HEK293T (cell line): Measurements from ENCODE around the gene OVOL2.

ENCODE experiments used
- CTCF ChIA-PET: fragments of 350-600 bp; formaldehyde crosslinking; extraction: SDS; loops from one replicate; lab custom pipeline; 2021; ENCODE audit warnings: antibody characterized with exemption, inconsistent platforms; lab: Yijun Ruan, JAX
- POLR2A ChIA-PET: fragments of 350-600 bp; formaldehyde crosslinking; extraction: SDS; loops from one replicate; lab custom pipeline; 2020; ENCODE audit warnings: antibody characterized with exemption, inconsistent platforms; lab: Yijun Ruan, JAX
- DNase-seq: peaks from one replicate; pipeline ENCODE4 v3.0.0; 2012; ENCODE audit warnings: mixed read lengths; ENCODE audit errors: extremely low spot score
- ARNT ChIP-seq: fragments of 450-650 bp; IDR thresholded peaks from 2 replicates; pipeline ENCODE4 v1.6.1; 2017; ENCODE audit warnings: mild to moderate bottlenecking
- BHLHE40 ChIP-seq: fragments of 450-650 bp; IDR thresholded peaks from 2 replicates; pipeline ENCODE4 v1.6.1; 2016; ENCODE audit warnings: mild to moderate bottlenecking, moderate library complexity, borderline replicate concordance
- CTBP1 ChIP-seq: fragments of 450-650 bp; IDR thresholded peaks from 2 replicates; pipeline ENCODE4 v1.6.1; 2016; ENCODE audit warnings: borderline replicate concordance
- ELF4 ChIP-seq: fragments of 450-650 bp; IDR thresholded peaks from 2 replicates; pipeline ENCODE4 v1.6.1; 2017; ENCODE audit warnings: antibody characterized with exemption
- FOXA1 ChIP-seq: fragments of 450-650 bp; IDR thresholded peaks from 2 replicates; pipeline ENCODE4 v1.6.1; 2016; ENCODE audit warnings: mild to moderate bottlenecking
- FOXK2 ChIP-seq: fragments of 450-650 bp; IDR thresholded peaks from 2 replicates; pipeline ENCODE4 v1.6.1; 2016; ENCODE audit warnings: mild to moderate bottlenecking
- FOXM1 ChIP-seq: fragments of 450-650 bp; IDR thresholded peaks from 2 replicates; pipeline ENCODE4 v1.6.1; 2017; ENCODE audit warnings: mild to moderate bottlenecking, borderline replicate concordance
- HDGF ChIP-seq: fragments of 450-650 bp; IDR thresholded peaks from 2 replicates; pipeline ENCODE4 v1.6.1; 2017; ENCODE audit warnings: antibody characterized with exemption, borderline replicate concordance
- L3MBTL2 ChIP-seq: fragments of 450-650 bp; conservative IDR thresholded peaks from 2 replicates; pipeline ENCODE4 v1.6.1; 2016; ENCODE audit warnings: mild to moderate bottlenecking
- LEF1 ChIP-seq: fragments of 450-650 bp; IDR thresholded peaks from 2 replicates; pipeline ENCODE4 v1.6.1; 2017; ENCODE audit warnings: mild to moderate bottlenecking, borderline replicate concordance
- NFRKB ChIP-seq: fragments of 450-650 bp; IDR thresholded peaks from 2 replicates; pipeline ENCODE4 v1.6.1; 2016; ENCODE audit warnings: mild to moderate bottlenecking, moderate library complexity
- PKNOX1 ChIP-seq: fragments of 450-650 bp; IDR thresholded peaks from 2 replicates; pipeline ENCODE4 v1.6.1; 2016
- SP1 ChIP-seq: fragments of 450-650 bp; IDR thresholded peaks from 2 replicates; pipeline ENCODE4 v1.6.1; 2017
- SUZ12 ChIP-seq: fragments of 450-650 bp; IDR thresholded peaks from 2 replicates; pipeline ENCODE4 v1.6.1; 2016; ENCODE audit warnings: mild to moderate bottlenecking
- TARDBP ChIP-seq: fragments of 450-650 bp; IDR thresholded peaks from 2 replicates; pipeline ENCODE4 v1.6.1; 2016
- ZNF384 ChIP-seq: fragments of 450-650 bp; IDR thresholded peaks from 2 replicates; pipeline ENCODE4 v1.6.1; 2016

Gene OVOL2

GRCh38 chr20:18059603-18060002, 1.9 kb upstream of the OVOL2 start:
- CTCF ChIA-PET: no interaction called here

GRCh38 chr20:18058661-18059467, 1.1 kb upstream of the OVOL2 start:
- peak; percentile 67 for DNase-seq
- TF ChIP-seq NFRKB (no peak), SP1 (no peak), ARNT (no peak), FOXM1 (no peak), L3MBTL2 (no peak; the same call in 1 of the 2 replicates), SUZ12 (no peak), FOXK2 (no peak), HDGF (no peak), ELF4 (no peak), LEF1 (no peak), FOXA1 (no peak), PKNOX1 (no peak), ZNF384 (no peak), CTBP1 (no peak)
- CTCF ChIA-PET: no interaction called here
- POLR2A ChIA-PET: interaction anchor here (1.3 to 1.6 kb wide), 3 partner anchors 54 to 229 kb away, joined by 3 to 5 read pairs (median 4); partner anchors contain the start of genes KAT14, PET117 and ZNF133

More at GRCh38 chr20:18059603-18060002, 1.9 kb upstream of the OVOL2 start:
- POLR2A ChIA-PET: interaction anchor here (1.3 to 1.5 kb wide), 2 partner anchors 54 to 78 kb away, joined by 3 to 4 read pairs; partner anchors contain the start of genes KAT14 and PET117
- no peak for TF ChIP-seq BHLHE40
- no peak for TF ChIP-seq PKNOX1
- no peak for TF ChIP-seq HDGF
- no peak for TF ChIP-seq ELF4
- TF ChIP-seq FOXM1: no peak
- TF ChIP-seq CTBP1: no peak
- TF ChIP-seq SUZ12: no peak
- no peak for TF ChIP-seq FOXA1
- TF ChIP-seq TARDBP: no peak
- no peak for TF ChIP-seq LEF1
- TF ChIP-seq FOXK2: no peak
- no peak for TF ChIP-seq L3MBTL2
- no peak for TF ChIP-seq ARNT
- no peak for TF ChIP-seq NFRKB
- no peak for TF ChIP-seq ZNF384
- no peak for TF ChIP-seq SP1
- DNase-seq: no peak

- ChIA-PET CTCF (no interaction called here), POLR2A (interaction anchor here (0.7 to 1.6 kb wide), 3 partner anchors 53 to 230 kb away, joined by 3 to 5 read pairs (median 3); partner anchors contain the start of genes KAT14, PET117 and ZNF133)
- TF ChIP-seq ZNF384 (no peak), FOXK2 (no peak), FOXM1 (no peak), NFRKB (no peak), CTBP1 (no peak), HDGF (no peak), BHLHE40 (no peak), ELF4 (no peak), FOXA1 (no peak), SUZ12 (no peak), L3MBTL2 (no peak)
- no peak for DNase-seq
These were observed 256 bp upstream of the OVOL2 start for GRCh38 chr20:18057994-18058349.

- no peak for TF ChIP-seq CTBP1
- no peak for TF ChIP-seq ZNF384
- TF ChIP-seq SUZ12: no peak
- TF ChIP-seq TARDBP: no peak
- DNase-seq: no peak
- ChIA-PET CTCF (no interaction called here), POLR2A (no interaction called here)
These were observed 1.3 kb downstream of the OVOL2 start for GRCh38 chr20:18056174-18057100.

GRCh38 chr20:18055261-18055660, 2.5 kb downstream of the OVOL2 start:
- ChIA-PET POLR2A (no interaction called here), CTCF (no interaction called here)
- no peak for TF ChIP-seq HDGF
- no peak for TF ChIP-seq SUZ12
- TF ChIP-seq FOXA1: no peak
- TF ChIP-seq L3MBTL2: no peak
- TF ChIP-seq ELF4: no peak
- TF ChIP-seq FOXK2: no peak
- TF ChIP-seq PKNOX1: no peak
- no peak for TF ChIP-seq FOXM1
- no peak for TF ChIP-seq NFRKB
- no peak for TF ChIP-seq TARDBP
- TF ChIP-seq ZNF384: no peak
- TF ChIP-seq LEF1: no peak
- no peak for TF ChIP-seq ARNT
- no peak for TF ChIP-seq SP1
- TF ChIP-seq CTBP1: no peak
- no peak for DNase-seq
